Measurements from ENCODE around the gene MYO18A. TPM values are rescaled to one million over a fixed set of nuclear protein-coding genes. Genes with fewer than 3 reads are reported as not detected.

MYO18A gene
- total RNA-seq, 2 donors from 2014 or later = 43.8 to 56.7 TPM

GRCh38 chr17:29062215-29062614 lies 118.0 kb downstream of the MYO18A start:
- Mint-ChIP-seq H3K4me3 (no peak overlapping the region), H3K9me3 (no peaks in the 10 kb centered on the region), H3K27ac (no peak overlapping the region), H3K4me1 (peaks cover 5% of the 10 kb centered on the region), H3K27me3 (ENCODE audit: insufficient read depth) (peaks cover 2% of the 10 kb centered on the region), H3K36me3 (ENCODE audit: low read depth) (no peaks in the 10 kb centered on the region)
- H3K27me3 ChIP-seq (ENCODE audit: control insufficient read depth, insufficient read depth, low read length, poor library complexity, severe bottlenecking) = no peaks in the 10 kb centered on the region
- no peak for DNase-seq
- H3K36me3 ChIP-seq (ENCODE audit: control insufficient read depth, insufficient read depth, low read length) = no peaks in the 10 kb centered on the region
- H3K9ac ChIP-seq (ENCODE audit: extremely low read depth, low read length, poor library complexity, severe bottlenecking) = no peak overlapping the region
- H3K27ac ChIP-seq (ENCODE audit: low read depth, low read length) = no peak overlapping the region
- H3K4me1 ChIP-seq (ENCODE audit: control insufficient read depth, insufficient read depth, low read length) = no peaks in the 10 kb centered on the region
- TF ChIP-seq, protein P1, sequence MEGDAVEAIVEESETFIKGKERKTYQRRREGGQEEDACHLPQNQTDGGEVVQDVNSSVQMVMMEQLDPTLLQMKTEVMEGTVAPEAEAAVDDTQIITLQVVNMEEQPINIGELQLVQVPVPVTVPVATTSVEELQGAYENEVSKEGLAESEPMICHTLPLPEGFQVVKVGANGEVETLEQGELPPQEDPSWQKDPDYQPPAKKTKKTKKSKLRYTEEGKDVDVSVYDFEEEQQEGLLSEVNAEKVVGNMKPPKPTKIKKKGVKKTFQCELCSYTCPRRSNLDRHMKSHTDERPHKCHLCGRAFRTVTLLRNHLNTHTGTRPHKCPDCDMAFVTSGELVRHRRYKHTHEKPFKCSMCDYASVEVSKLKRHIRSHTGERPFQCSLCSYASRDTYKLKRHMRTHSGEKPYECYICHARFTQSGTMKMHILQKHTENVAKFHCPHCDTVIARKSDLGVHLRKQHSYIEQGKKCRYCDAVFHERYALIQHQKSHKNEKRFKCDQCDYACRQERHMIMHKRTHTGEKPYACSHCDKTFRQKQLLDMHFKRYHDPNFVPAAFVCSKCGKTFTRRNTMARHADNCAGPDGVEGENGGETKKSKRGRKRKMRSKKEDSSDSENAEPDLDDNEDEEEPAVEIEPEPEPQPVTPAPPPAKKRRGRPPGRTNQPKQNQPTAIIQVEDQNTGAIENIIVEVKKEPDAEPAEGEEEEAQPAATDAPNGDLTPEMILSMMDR (conservative IDR thresholded peaks at IDR 0.05) = no peak
- H3K4me3 ChIP-seq (ENCODE audit: low read length) = no peak overlapping the region
- 86 to 93% methylated on average over 8 to 9 of the region's 9 CpGs for WGBS, 2 experiments (ENCODE audit: insufficient coverage in 1 of 2, insufficient read length in 1 of 2)
- H3K9me3 ChIP-seq (ENCODE audit: control insufficient read depth, low read length) = no peaks in the 10 kb centered on the region

GRCh38 chr17:29061036-29061435 lies 119.2 kb downstream of the MYO18A start:
- Histone ChIP-seq H3K27ac (ENCODE audit: low read depth, low read length) (no peak overlapping the region), H3K9ac (ENCODE audit: extremely low read depth, low read length, poor library complexity, severe bottlenecking) (no peak overlapping the region), H3K36me3 (ENCODE audit: control insufficient read depth, insufficient read depth, low read length) (no peaks in the 10 kb centered on the region), H3K4me3 (ENCODE audit: low read length) (no peak overlapping the region), H3K9me3 (ENCODE audit: control insufficient read depth, low read length) (no peaks in the 10 kb centered on the region), H3K4me1 (ENCODE audit: control insufficient read depth, insufficient read depth, low read length) (no peaks in the 10 kb centered on the region), H3K27me3 (ENCODE audit: control insufficient read depth, insufficient read depth, low read length, poor library complexity, severe bottlenecking) (no peaks in the 10 kb centered on the region)
- H3K27ac Mint-ChIP-seq = no peak overlapping the region
- TF ChIP-seq, protein P1 (conservative IDR thresholded peaks at IDR 0.05) = no peak
- peaks cover 2% of the 10 kb centered on the region for H3K27me3 Mint-ChIP-seq (ENCODE audit: insufficient read depth)
- no peak for DNase-seq
- H3K36me3 Mint-ChIP-seq (ENCODE audit: low read depth) = no peaks in the 10 kb centered on the region
- peaks cover 3% of the 10 kb centered on the region for H3K4me1 Mint-ChIP-seq
- 81 to 87% methylated on average over 6 to 8 of the region's 8 CpGs for WGBS, 2 experiments (ENCODE audit: insufficient coverage in 1 of 2, insufficient read length in 1 of 2)
- H3K4me3 Mint-ChIP-seq = no peak overlapping the region
- H3K9me3 Mint-ChIP-seq = no peaks in the 10 kb centered on the region

DNA sequence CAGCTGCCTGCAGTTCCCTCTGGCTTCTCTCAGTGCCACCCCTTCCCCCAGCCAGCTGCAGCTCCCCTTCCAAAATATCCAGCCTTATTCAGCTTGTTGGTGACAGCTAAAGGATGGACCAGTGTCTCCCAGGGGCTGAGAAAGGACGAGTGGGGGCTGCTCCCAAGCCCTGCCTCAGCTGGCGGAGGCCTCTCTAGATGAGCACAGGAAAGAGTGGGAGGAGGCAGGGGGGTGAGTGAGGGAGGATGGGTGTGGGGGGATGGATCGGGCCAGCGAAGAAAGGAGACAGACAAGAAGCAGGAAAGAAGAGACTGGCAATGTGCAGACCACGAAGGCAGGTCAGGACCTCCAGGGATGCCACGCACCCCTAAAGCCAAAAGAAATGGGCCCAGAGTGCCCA lies 119.7 kb downstream of the MYO18A start:
- TF ChIP-seq, protein P1 (conservative IDR thresholded peaks at IDR 0.05) = no peak
- no peak overlapping the region for H3K27ac Mint-ChIP-seq
- no peaks in the 10 kb centered on the region for H3K9me3 Mint-ChIP-seq
- H3K27me3 ChIP-seq (ENCODE audit: control insufficient read depth, insufficient read depth, low read length, poor library complexity, severe bottlenecking) = no peaks in the 10 kb centered on the region
- H3K36me3 ChIP-seq (ENCODE audit: control insufficient read depth, insufficient read depth, low read length) = no peaks in the 10 kb centered on the region
- H3K4me1 Mint-ChIP-seq = peaks cover 3% of the 10 kb centered on the region
- peaks cover 1% of the 10 kb centered on the region for H3K27me3 Mint-ChIP-seq (ENCODE audit: insufficient read depth)
- no peaks in the 10 kb centered on the region for H3K4me1 ChIP-seq (ENCODE audit: control insufficient read depth, insufficient read depth, low read length)
- H3K9me3 ChIP-seq (ENCODE audit: control insufficient read depth, low read length) = no peaks in the 10 kb centered on the region
- no peak overlapping the region for H3K4me3 Mint-ChIP-seq
- DNase-seq = no peak
- H3K36me3 Mint-ChIP-seq (ENCODE audit: low read depth) = no peaks in the 10 kb centered on the region
- H3K4me3 ChIP-seq (ENCODE audit: low read length) = no peak overlapping the region
- 67 to 73% methylated on average over 2 to 6 of the region's 6 CpGs for WGBS, 2 experiments (ENCODE audit: insufficient coverage in 1 of 2, insufficient read length in 1 of 2)
- H3K9ac ChIP-seq (ENCODE audit: extremely low read depth, low read length, poor library complexity, severe bottlenecking) = no peak overlapping the region
- peak overlapping the region; percentile 38 for H3K27ac ChIP-seq (ENCODE audit: low read depth, low read length)

Measured in endodermal cell (in vitro differentiated cells).